Stimulated activated CD4-positive, alpha-beta T cell treated with anti-CD3 and anti-CD28 coated beads, Interleukin-1b, Interleukin-23, amount 100 ng/mL, for 1 hour (primary cell): ENCODE measurements around the gene AMFR.

Source experiments
- DNase-seq, 2 donors: peaks; one replicate each; pipeline ENCODE4 v3.0.0-alpha.2; 2020; ENCODE audit warnings: low read depth in 2 of 2

The AMFR gene

GRCh38 chr16:56348168-56349085, 76.9 kb downstream of the AMFR start:
- no peak for DNase-seq

DNA sequence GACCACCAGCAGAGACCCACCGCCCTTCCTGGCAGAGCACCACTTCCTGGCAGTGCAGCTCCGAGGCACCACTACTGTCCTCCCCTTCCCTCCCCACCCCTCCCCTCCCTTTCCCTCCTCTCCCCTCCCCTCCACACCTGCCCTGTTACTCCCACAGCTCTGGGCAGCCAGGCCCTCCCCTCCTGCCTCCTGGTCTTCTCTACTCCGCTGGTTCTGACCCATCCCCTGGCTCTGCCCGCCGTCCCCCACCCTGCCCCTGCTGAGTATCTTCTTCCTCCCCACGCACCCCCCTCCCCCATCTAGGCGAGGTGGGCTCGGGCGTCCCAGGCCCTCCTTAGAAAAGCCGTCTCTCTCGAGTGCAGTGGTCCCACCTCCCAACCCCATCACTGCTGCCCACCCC, 77.7 kb downstream of the AMFR start:
- DNase-seq = no peak

DNA sequence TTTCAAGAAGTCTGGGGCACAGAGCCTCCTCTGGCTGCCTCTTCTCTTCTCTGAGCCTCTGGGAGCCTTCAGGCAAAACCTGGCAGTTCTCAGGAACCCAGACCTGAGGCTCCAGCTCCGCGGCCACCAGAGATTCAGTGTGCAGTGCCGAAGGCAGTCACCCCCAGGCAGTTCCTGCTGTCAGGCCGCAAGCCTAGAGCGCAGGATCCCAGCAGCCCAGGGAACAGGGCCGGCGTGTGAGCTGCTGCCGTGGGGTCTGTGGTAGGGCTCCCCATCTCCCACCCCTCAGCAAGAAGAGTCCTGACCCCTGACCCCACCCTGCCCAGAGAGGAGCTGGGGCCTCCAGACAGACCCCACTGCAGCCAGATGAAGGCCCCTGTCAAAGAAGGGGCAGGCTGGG, 78.2 kb downstream of the AMFR start:
- DNase-seq = no peak

GRCh38 chr16:56346131-56346890, 79.0 kb downstream of the AMFR start:
- no peak for DNase-seq

GRCh38 chr16:56345406-56346050, 79.8 kb downstream of the AMFR start:
- no peak for DNase-seq

DNA sequence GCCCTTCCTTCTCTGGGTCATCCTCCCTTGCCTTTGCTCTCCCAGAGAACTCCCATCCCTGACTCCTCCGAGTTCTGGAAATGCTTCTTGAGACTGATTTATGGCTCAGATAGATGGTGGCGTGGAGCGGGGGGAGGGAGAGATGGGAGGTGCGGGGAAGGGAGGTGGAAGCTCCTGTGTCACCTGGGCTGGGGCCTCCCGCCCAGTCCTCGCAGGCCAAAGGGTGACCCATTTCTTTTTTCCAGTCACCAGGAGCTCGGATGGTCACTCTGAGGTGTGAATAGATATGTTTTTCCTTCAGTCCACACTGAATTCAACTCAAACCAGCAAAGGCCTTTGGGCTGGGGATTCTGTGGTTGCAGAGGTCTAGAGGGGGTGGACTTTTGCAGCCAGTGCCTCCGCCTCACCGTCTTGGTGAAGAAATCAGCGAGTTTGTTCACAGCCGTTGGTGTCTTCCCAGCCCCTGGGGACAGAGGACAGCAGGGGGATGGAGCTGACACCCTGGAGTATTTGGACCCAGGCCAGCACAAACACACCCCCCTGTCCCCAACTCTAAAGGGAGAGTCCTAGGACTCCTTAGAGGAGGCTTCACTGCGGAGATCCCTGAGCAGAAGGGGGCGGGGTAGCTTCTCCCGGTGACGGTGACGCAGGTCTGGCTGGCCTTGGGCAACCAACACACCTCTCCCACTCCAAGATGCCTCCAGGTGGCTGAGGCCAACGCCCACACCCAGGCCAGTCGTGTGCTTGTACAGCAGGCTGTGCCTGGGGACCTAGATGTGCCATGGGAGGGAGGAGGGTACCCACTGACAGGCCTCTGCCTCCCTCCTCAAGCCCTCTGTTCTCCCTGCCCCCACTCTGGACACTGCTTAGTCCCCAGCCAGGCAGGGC, 80.6 kb downstream of the AMFR start:
- no peak for DNase-seq

GRCh38 chr16:56343661-56344517, 81.5 kb downstream of the AMFR start:
- DNase-seq = no peak

GRCh38 chr16:56341656-56342399, 83.5 kb downstream of the AMFR start:
- no peak for DNase-seq

DNA sequence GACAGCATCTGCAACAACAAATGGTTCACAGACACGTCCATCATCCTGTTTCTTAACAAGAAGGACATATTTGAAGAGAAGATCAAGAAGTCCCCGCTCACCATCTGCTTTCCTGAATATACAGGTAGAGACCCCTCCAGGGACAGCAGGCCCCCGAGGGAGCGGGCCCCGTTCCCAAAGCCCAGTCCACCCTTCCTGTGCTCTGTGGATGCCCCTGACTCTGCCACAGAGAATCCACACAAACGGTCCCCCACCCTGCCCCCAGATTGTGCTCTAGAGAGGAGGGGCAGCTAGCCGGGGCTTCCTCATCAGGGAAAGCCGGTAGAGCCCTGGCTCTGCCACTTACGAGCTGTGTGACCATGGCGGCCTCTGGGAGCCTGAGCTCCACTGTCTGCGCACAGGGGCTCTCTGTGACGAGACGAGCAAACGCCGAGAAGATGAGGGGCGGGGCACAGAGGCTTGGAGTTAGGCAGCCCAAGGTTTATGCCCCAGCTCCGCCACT, 84.4 kb downstream of the AMFR start:
- DNase-seq = no peak

- no peak for DNase-seq
These were observed 84.9 kb downstream of the AMFR start for GRCh38 chr16:56340416-56340815.

DNA sequence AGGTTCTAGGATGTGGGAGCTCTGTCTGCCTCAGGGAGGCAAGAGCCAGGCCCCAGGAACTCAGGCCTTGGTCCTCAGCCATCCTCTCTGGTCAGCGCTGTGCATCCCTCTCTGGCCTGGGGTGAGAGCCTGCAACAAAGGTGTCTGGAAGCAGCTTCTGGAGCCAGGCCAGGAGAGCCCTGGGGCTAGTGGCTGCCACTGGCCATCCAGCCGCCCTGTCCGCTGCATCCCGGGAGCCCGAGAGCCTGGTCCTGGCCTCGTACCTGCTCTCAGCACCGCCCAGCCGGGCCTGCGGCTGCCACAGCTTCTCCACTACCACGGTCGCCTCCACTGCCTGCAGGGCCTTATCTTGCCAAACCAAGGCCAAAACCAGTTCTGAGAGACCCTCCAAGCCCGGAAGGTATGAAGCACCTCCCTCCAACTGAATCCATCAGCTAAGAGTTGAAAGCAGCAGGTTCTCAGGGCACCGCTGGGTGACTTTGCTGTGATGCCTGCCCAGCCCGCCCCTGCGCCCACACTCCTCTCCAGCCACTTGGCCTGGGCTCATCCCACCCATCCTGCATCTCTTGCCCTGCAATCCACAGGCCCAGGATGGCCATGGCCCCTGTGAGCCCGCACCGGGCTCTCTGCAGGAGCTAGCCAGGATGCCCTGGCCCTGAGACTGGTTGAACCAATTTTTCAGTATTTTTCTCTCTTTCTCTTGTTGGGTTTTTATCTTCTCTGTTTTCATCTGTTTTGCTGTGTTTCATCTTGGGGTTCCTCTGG, 85.7 kb downstream of the AMFR start:
- DNase-seq = no peak

DNA sequence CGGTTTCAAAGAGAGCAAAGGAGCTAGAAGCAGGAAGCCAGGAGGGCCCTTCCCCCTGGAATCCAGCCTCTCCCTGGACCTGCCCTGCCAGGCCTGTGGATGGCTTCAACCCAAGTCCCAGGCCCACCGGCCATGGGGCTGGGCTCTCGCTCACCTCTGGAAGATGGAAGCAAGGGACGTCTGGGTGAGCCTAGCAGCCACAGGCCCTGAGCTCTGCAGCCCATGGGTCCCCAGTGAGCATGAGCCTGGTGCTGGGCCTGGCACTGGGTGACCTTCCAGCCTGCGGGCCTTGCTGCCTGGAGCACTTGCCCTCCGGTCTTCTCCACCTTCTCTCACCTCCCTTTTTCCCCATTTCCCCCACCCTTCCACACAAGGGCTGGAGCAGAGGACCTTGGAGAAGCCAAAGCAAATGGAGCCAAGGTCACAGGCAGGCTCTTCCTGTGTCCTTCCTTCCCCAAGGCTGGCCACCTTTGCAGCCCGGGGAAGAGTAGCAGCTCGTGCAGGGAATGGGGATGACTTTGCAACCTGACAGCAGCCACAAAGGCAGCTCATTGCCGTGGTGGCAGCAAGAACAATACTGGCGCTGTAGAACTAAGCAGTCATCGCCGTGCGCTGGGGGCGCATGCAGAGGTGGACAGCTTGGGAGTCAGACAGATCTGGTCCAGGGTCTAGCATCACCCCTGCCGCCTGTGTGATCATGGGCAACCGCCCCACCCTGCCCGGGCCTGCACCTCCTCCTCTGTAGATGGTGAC, 86.6 kb downstream of the AMFR start:
- no peak for DNase-seq

GRCh38 chr16:56337858-56338325, 87.5 kb downstream of the AMFR start:
- DNase-seq = no peak

GRCh38 chr16:56337131-56337857, 88.1 kb downstream of the AMFR start:
- no peak for DNase-seq

DNA sequence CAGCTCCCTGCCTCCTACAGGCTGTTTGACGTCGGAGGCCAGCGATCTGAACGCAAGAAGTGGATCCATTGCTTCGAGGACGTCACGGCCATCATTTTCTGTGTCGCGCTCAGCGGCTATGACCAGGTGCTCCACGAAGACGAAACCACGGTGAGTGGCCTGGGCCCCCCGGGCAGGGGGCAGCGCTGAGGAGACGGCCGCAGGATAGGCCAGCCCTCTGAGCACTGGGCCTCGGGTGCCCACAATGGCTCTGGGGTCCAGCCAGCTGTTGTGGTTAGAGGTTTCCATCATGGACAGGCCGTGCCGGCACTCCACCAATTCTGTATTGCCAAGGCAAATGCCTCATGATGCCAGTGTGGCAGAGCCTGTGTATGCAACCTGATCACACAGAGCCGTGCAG, 88.6 kb downstream of the AMFR start:
- no peak for DNase-seq

DNA sequence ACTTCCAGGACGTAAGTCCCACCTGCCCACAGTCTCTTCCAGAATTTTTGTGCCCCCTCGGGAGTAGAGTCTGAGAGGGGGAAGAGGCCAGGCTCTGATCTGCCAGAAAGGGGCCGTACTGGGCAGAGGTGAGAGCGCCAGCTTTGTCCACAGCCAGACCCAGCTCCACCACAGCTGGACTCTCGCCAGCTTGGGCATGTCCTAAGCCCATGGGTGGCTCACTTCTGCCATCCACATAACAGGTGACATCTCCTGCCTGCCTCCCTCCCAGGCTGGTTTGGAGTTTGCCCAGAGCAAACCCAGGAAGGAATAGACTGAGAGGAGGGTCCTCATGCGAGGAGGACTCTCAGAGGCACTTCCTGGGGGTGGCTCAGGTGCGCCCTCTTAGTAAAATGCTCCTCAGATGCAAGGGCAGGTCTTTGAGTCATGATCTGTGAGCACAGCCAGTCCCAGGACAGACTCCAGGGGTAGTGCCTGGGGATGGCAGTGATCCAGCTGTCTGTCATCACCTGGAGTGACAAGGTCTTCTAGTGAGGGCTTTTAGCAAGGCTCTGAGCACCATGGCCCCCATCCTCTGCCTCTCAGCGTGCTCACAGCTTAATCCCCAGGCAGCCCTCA, 89.2 kb downstream of the AMFR start:
- DNase-seq = no peak

GRCh38 chr16:56334761-56335160, 90.6 kb downstream of the AMFR start:
- no peak for DNase-seq
